Testis (tissue), 3 donors: Measurements from ENCODE around the gene FAM53B. TPM values are rescaled to one million over a fixed set of nuclear protein-coding genes. Genes with fewer than 3 reads are reported as not detected.

Experiments
- DNase-seq: peaks from one replicate; pipeline ENCODE4 v3.0.0-alpha.2; 2019
- H3K27ac ChIP-seq, 2 donors: fragments of 200-600 bp; sonication (generic); one replicate each; pipeline ENCODE4 v1.5.1; 2019
- H3K27me3 ChIP-seq: fragments of 200-600 bp; sonication (generic); one replicate; pipeline ENCODE4 v1.5.1; 2019
- H3K36me3 ChIP-seq: fragments of 200-600 bp; sonication (generic); one replicate; pipeline ENCODE4 v1.5.1; 2017; ENCODE audit warnings: low read depth; ENCODE audit errors: missing control alignments
- H3K4me1 ChIP-seq: fragments of 200-600 bp; sonication (generic); one replicate; pipeline ENCODE4 v1.5.1; 2019
- H3K4me3 ChIP-seq, 2 donors: fragments of 200-600 bp; sonication (generic); one replicate each; pipeline ENCODE4 v1.5.1; 2017 to 2019
- H3K9me3 ChIP-seq: fragments of 200-600 bp; sonication (generic); one replicate; pipeline ENCODE4 v1.5.1; 2017
- CTCF ChIP-seq, 3 experiments: fragments of 450-650 bp in 2 of 3; fragments of 200-600 bp in 1 of 3; sonication (generic) in 1 of 3; IDR thresholded peaks; one replicate each; pipeline ENCODE4 v1.5.1; 2016 to 2019; ENCODE audit warnings: antibody characterized with exemption in 3 of 3, mild to moderate bottlenecking in 2 of 3, moderate library complexity in 1 of 3
- POLR2A ChIP-seq: fragments of 450-650 bp; IDR thresholded peaks from one replicate; pipeline ENCODE4 v1.6.1; 2017; ENCODE audit warnings: antibody characterized with exemption, mild to moderate bottlenecking, moderate library complexity
- WGBS, 2 donors: methylation state at CpG; one replicate each; pipeline ENCODE4 v1.1.5; 2018; 5-methylcytosine and 5-hydroxymethylcytosine counted together
- intact Hi-C: fragments of 100-400 bp; cut with DNase I; formaldehyde crosslinking; loops from one replicate; pipeline ENCODE4 v1.15.1; 2023; ENCODE audit warnings: low total_unique reads
- polyA plus RNA-seq: library from polyadenylated mRNA; stranded (reverse); fragments of 350-450 nt; fragmentation: Illumina TruSeq; extraction: RNeasy Lipid Tissue Mini Kit (QIAGEN cat#74804); gene quantifications from one replicate; pipeline ENCODE4 v1.2.3, GENCODE V29; 2014; ENCODE audit warnings: low read depth, low replicate concordance; ENCODE audit not compliant: insufficient read depth
- total RNA-seq, 2 donors: library from RNA; depleted of rRNA; stranded (reverse); fragments of >200 nt; gene quantifications; one replicate each; pipeline ENCODE4 v1.2.3, GENCODE V29; 2016

Gene FAM53B
- total and polyA plus RNA-seq, 3 donors from 2014 or later, result 36.9 to 125 (median 109) TPM

GRCh38 chr10:124616836-124617130, 127.4 kb downstream of the FAM53B start:
- no peaks in the 10 kb centered on the region for H3K27me3 ChIP-seq
- no peaks in the 10 kb centered on the region for H3K9me3 ChIP-seq
- 66 to 82% methylated on average over 4 of the region's 4 CpGs for WGBS, 2 donors
- TF ChIP-seq CTCF (IDR thresholded peaks at IDR 0.05) (no peak), POLR2A (no peak)
- intact Hi-C loops, result no loop called here
- H3K4me1 ChIP-seq, result peaks cover 37% of the 10 kb centered on the region
- H3K4me3 ChIP-seq, result no peak overlapping the region
- DNase-seq, result no peak
- H3K27ac ChIP-seq, result no peak overlapping the region
- no peaks in the 10 kb centered on the region for H3K36me3 ChIP-seq

- TF ChIP-seq POLR2A (no peak), CTCF (IDR thresholded peaks at IDR 0.05) (no peak)
- no peaks in the 10 kb centered on the region for H3K36me3 ChIP-seq
- no peaks in the 10 kb centered on the region for H3K9me3 ChIP-seq
- no peak overlapping the region for H3K27ac ChIP-seq
- no peak for DNase-seq
- no peaks in the 10 kb centered on the region for H3K27me3 ChIP-seq
- intact Hi-C loops, result no loop called here
- 91 to 95% methylated on average over 16 to 29 of the region's 30 CpGs for WGBS, 2 donors
- H3K4me3 ChIP-seq, result no peak overlapping the region
- peaks cover 31% of the 10 kb centered on the region for H3K4me1 ChIP-seq
These were observed 127.9 kb downstream of the FAM53B start for GRCh38 chr10:124616040-124616835.

GRCh38 chr10:124615259-124615658, 128.9 kb downstream of the FAM53B start:
- H3K36me3 ChIP-seq, result no peaks in the 10 kb centered on the region
- no peaks in the 10 kb centered on the region for H3K9me3 ChIP-seq
- H3K27ac ChIP-seq, result no peak overlapping the region
- no peak for DNase-seq
- H3K4me1 ChIP-seq, result peaks cover 30% of the 10 kb centered on the region
- 96 to 97% methylated on average over 17 to 33 of the region's 34 CpGs for WGBS, 2 donors
- H3K27me3 ChIP-seq, result no peaks in the 10 kb centered on the region
- intact Hi-C loops, result no loop called here
- no peak for TF ChIP-seq CTCF (IDR thresholded peaks at IDR 0.05)
- no peak for TF ChIP-seq POLR2A
- no peak overlapping the region for H3K4me3 ChIP-seq

GRCh38 chr10:124614003-124614659, 130.0 kb downstream of the FAM53B start:
- Histone ChIP-seq H3K27me3 (no peaks in the 10 kb centered on the region), H3K4me1 (peaks cover 19% of the 10 kb centered on the region), H3K9me3 (no peaks in the 10 kb centered on the region), H3K4me3 (no peak overlapping the region), H3K27ac (no peak overlapping the region), H3K36me3 (no peaks in the 10 kb centered on the region)
- no peak for DNase-seq
- TF ChIP-seq CTCF (IDR thresholded peaks at IDR 0.05) (no peak), POLR2A (no peak)
- intact Hi-C loops, result no loop called here
- WGBS, 2 donors, result 72 to 83% methylated on average over 10 to 11 of the region's 11 CpGs
